HepG2 (cell line): ENCODE results near the gene AP4S1.
A peak's percentile ranks its signal among the peaks of the same experiment; 100 is the strongest.

ENCODE experiments used
- GFI1 ChIP-seq: sonication (generic); formaldehyde crosslinking; IDR thresholded peaks from 2 replicates; pipeline ENCODE4 v1.5.0; 2020; ENCODE audit warnings: missing genetic modification reagents, mild to moderate bottlenecking, borderline replicate concordance
- JUND ChIP-seq: sonication (generic); formaldehyde crosslinking; IDR thresholded peaks from 2 replicates; pipeline ENCODE4 v1.8.0; 2022; ENCODE audit warnings: mild to moderate bottlenecking, missing genetic modification reagents
- PITX1 ChIP-seq: sonication (generic); formaldehyde crosslinking; IDR thresholded peaks from 2 replicates; pipeline ENCODE4 v1.5.1; 2020; ENCODE audit warnings: mild to moderate bottlenecking, missing genetic modification reagents
- SP1 ChIP-seq, 2 experiments: fragments of 450-650 bp in 1 of 2; sonication (generic) in 1 of 2; formaldehyde crosslinking in 1 of 2; IDR thresholded peaks; 2 replicates each; pipeline versions ENCODE4 v1.4.0 to v1.6.1; 2016 to 2020; ENCODE audit warnings: missing genetic modification reagents in 1 of 2
- ZNF232 ChIP-seq: sonication (generic); formaldehyde crosslinking; IDR thresholded peaks from 2 replicates; pipeline ENCODE4 v1.4.0; 2020; ENCODE audit warnings: missing genetic modification reagents, borderline replicate concordance
- ZNF274 ChIP-seq: sonication (generic); formaldehyde crosslinking; IDR thresholded peaks from 2 replicates; pipeline ENCODE4 v1.5.1; 2020; ENCODE audit warnings: mild to moderate bottlenecking, missing genetic modification reagents
- TF ChIP-seq, protein P1 (sequence below): sonication (generic); formaldehyde crosslinking; IDR thresholded peaks from 2 replicates; pipeline ENCODE4 v1.8.0; 2022; ENCODE audit warnings: mild to moderate bottlenecking, missing genetic modification reagents, borderline replicate concordance
- TF ChIP-seq, protein P2 (sequence below): sonication (generic); formaldehyde crosslinking; IDR thresholded peaks from 2 replicates; pipeline ENCODE4 v1.5.1; 2020; ENCODE audit warnings: mild to moderate bottlenecking, moderate library complexity, missing genetic modification reagents
- TF ChIP-seq, protein P3 (sequence below): sonication (generic); formaldehyde crosslinking; IDR thresholded peaks from 2 replicates; pipeline ENCODE4 v1.5.0; 2020; ENCODE audit warnings: mild to moderate bottlenecking, missing genetic modification reagents, moderate library complexity

- TF ChIP-seq, protein P1, sequence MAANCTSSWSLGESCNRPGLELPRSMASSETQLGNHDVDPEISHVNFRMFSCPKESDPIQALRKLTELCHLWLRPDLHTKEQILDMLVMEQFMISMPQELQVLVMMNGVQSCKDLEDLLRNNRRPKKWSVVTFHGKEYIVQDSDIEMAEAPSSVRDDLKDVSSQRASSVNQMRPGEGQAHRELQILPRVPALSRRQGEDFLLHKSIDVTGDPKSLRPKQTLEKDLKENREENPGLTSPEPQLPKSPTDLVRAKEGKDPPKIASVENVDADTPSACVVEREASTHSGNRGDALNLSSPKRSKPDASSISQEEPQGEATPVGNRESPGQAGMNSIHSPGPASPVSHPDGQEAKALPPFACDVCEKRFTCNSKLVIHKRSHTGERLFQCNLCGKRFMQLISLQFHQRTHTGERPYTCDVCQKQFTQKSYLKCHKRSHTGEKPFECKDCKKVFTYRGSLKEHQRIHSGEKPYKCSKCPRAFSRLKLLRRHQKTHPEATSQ (CRISPR knock-in tag) = no peak
- peak; percentile 93; the same call in 1 of the 2 replicates for TF ChIP-seq ZNF274
- TF ChIP-seq JUND = no peak
- TF ChIP-seq, protein P2, sequence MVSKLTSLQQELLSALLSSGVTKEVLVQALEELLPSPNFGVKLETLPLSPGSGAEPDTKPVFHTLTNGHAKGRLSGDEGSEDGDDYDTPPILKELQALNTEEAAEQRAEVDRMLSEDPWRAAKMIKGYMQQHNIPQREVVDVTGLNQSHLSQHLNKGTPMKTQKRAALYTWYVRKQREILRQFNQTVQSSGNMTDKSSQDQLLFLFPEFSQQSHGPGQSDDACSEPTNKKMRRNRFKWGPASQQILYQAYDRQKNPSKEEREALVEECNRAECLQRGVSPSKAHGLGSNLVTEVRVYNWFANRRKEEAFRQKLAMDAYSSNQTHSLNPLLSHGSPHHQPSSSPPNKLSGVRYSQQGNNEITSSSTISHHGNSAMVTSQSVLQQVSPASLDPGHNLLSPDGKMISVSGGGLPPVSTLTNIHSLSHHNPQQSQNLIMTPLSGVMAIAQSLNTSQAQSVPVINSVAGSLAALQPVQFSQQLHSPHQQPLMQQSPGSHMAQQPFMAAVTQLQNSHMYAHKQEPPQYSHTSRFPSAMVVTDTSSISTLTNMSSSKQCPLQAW (CRISPR knock-in tag) = peak; percentile 59
- no peak; the same call in 1 of the 2 replicates for TF ChIP-seq ZNF232 (CRISPR knock-in tag)
- no peak for TF ChIP-seq SP1 (IDR thresholded peaks at IDR 0.05)
- no peak; the same call in 1 of the 2 replicates for TF ChIP-seq SP1 (CRISPR knock-in tag; IDR thresholded peaks at IDR 0.05)
- TF ChIP-seq PITX1 (CRISPR knock-in tag) = peak; percentile 65
- TF ChIP-seq, protein P3, sequence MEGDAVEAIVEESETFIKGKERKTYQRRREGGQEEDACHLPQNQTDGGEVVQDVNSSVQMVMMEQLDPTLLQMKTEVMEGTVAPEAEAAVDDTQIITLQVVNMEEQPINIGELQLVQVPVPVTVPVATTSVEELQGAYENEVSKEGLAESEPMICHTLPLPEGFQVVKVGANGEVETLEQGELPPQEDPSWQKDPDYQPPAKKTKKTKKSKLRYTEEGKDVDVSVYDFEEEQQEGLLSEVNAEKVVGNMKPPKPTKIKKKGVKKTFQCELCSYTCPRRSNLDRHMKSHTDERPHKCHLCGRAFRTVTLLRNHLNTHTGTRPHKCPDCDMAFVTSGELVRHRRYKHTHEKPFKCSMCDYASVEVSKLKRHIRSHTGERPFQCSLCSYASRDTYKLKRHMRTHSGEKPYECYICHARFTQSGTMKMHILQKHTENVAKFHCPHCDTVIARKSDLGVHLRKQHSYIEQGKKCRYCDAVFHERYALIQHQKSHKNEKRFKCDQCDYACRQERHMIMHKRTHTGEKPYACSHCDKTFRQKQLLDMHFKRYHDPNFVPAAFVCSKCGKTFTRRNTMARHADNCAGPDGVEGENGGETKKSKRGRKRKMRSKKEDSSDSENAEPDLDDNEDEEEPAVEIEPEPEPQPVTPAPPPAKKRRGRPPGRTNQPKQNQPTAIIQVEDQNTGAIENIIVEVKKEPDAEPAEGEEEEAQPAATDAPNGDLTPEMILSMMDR (CRISPR knock-in tag) = peak; percentile 18; the same call in 1 of the 2 replicates
- peak; percentile 69; the same call in 1 of the 2 replicates for TF ChIP-seq GFI1 (CRISPR knock-in tag)
Observed at GRCh38 chr14:31025367-31026076, at the start of gene AP4S1.
